Vein endothelial cell (primary cell): Measurements from ENCODE around the gene DDX1. TPM values are rescaled to one million over a fixed set of nuclear protein-coding genes. Genes with fewer than 3 reads are reported as not detected.

Experiments
- total RNA-seq: library from RNA; depleted of rRNA; stranded (reverse); fragments of >200 nt; gene quantifications from 2 replicates; pipeline ENCODE4 v1.2.3, GENCODE V29; 2012

Gene DDX1
- 80.4 and 90.4 TPM in 2 replicates for total RNA-seq

GRCh38 chr2:15591692-15592463 lies at the start of gene DDX1:
DDX1 (plus strand) TSS chr2:15591868; CDS start chr2:15591934, 66 bp downstream.

DNA sequence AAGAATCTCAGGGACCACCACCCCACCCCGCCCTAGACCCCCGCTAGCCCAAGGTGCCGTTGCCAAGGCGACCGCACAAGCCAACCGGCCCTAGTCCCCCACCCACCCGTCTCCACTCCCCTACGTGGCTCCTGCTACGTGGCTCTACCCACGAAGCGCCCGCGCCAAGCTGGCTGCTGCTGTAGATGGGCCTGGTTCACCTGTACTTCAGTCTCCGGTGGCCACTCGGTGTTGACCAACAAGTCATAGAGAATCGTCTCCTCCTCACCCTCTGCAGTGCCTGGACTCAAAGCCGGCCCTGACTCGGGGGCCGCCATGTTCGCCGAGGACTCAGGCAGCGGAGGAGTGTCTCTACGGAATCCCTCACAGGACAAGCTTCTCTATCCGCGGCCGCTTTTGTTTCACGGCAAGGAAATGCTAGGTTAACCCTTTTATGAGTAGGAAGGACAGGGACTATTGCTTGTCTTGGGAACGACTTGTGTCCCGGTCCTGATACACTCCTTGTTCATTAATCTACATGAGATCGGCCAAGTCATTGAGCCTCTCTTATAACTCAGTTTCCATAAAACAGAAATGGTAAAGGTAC lies 30.6 kb upstream of the DDX1 start, which contains the start of gene NBAS:
TSS of gene NBAS (minus strand) at position 347 of the 586 bp plus-strand sequence. CDS start at position 317, 30 bp downstream.

Other genes starting within 250 kb of the DDX1 start
- 70.4 and 82.6 TPM in 2 replicates for gene NBAS, start 30.5 kb upstream of the DDX1 start, total RNA-seq